Nephron (organoid): ENCODE measurements around the gene DERA.

Source experiments
- H3K27ac Mint-ChIP-seq, 3 experiments: 2 replicates each; pipeline ENCODE4 v1.8.0; 2020; ENCODE audit warnings: mixed read lengths in 3 of 3, mild to moderate bottlenecking in 2 of 3, moderate library complexity in 1 of 3
- H3K27me3 Mint-ChIP-seq: 2 replicates; pipeline ENCODE4 v1.8.0; 2021; ENCODE audit warnings: low read depth, mild to moderate bottlenecking, moderate library complexity, mixed read lengths
- H3K36me3 Mint-ChIP-seq: 2 replicates; pipeline ENCODE4 v1.8.0; 2020; ENCODE audit warnings: low read depth, mixed read lengths
- H3K4me1 Mint-ChIP-seq: 2 replicates; pipeline ENCODE4 v1.8.0; 2020; ENCODE audit warnings: mixed read lengths
- H3K4me3 Mint-ChIP-seq, 3 experiments: 2 replicates each; pipeline ENCODE4 v1.8.0; 2020; ENCODE audit warnings: mild to moderate bottlenecking in 3 of 3, mixed read lengths in 3 of 3, moderate library complexity in 2 of 3
- H3K9me3 Mint-ChIP-seq: 2 replicates; pipeline ENCODE4 v1.8.0; 2020; ENCODE audit warnings: mixed read lengths
- TF ChIP-seq, protein P1 (sequence below), 3 experiments: fragments of 200-600 bp; sonication (generic); IDR thresholded peaks; one replicate each; pipeline ENCODE4 v1.5.0; 2021; ENCODE audit warnings: antibody characterized with exemption in 3 of 3; ENCODE audit not compliant: unreplicated experiment in 3 of 3

The DERA gene

DNA sequence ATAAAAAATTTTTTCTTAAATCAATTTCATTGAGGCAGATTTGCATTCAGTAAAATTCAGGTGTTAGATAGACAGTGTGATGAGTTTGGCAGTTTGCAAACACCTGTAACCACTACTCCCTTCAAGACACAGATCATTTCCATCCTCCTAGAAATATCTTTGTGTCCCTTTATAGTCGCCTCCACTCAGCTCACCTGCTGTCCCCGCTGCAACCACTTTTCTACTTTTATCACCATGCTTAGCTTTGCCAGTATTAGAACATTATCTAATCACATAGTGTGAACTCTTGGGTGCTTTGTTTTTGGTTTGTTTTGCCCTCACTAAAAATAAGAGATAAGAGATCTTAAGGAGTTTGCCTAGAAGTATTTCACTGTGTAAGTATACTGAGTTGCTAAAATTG lies 73.8 kb downstream of the DERA start:
- peaks cover 49% of the 10 kb centered on the region for H3K36me3 Mint-ChIP-seq
- H3K27ac Mint-ChIP-seq, result no peak overlapping the region
- TF ChIP-seq, protein P1, sequence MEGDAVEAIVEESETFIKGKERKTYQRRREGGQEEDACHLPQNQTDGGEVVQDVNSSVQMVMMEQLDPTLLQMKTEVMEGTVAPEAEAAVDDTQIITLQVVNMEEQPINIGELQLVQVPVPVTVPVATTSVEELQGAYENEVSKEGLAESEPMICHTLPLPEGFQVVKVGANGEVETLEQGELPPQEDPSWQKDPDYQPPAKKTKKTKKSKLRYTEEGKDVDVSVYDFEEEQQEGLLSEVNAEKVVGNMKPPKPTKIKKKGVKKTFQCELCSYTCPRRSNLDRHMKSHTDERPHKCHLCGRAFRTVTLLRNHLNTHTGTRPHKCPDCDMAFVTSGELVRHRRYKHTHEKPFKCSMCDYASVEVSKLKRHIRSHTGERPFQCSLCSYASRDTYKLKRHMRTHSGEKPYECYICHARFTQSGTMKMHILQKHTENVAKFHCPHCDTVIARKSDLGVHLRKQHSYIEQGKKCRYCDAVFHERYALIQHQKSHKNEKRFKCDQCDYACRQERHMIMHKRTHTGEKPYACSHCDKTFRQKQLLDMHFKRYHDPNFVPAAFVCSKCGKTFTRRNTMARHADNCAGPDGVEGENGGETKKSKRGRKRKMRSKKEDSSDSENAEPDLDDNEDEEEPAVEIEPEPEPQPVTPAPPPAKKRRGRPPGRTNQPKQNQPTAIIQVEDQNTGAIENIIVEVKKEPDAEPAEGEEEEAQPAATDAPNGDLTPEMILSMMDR (IDR thresholded peaks at IDR 0.05; ENCODE audit: unreplicated experiment in 3 of 3), result no peak
- no peak overlapping the region for H3K4me3 Mint-ChIP-seq
- no peaks in the 10 kb centered on the region for H3K27me3 Mint-ChIP-seq
- H3K9me3 Mint-ChIP-seq, result peaks cover 19% of the 10 kb centered on the region
- H3K4me1 Mint-ChIP-seq, result peaks cover 31% of the 10 kb centered on the region

DNA sequence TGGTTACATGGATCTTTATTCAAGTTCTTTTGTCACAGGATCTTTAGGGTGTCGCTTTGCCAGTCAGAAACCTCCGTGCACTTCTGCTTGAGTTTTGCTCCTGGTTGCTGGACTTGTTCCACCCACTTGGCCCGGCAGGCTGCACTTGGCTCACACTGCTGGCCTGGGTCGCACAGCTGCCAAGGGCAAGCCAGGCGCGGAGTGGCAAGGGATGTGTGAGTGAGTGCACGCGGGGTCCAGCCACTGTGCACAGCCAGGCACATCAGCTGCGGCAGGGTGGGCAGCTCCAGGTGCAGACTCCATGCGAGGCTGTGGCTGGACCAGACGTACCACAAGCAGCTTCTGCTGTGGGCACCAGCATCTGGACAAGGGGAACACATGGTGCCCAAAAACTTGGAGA lies 76.6 kb downstream of the DERA start:
- no peak overlapping the region for H3K27ac Mint-ChIP-seq
- H3K4me1 Mint-ChIP-seq, result peaks cover 18% of the 10 kb centered on the region
- no peaks in the 10 kb centered on the region for H3K27me3 Mint-ChIP-seq
- TF ChIP-seq, protein P1 (IDR thresholded peaks at IDR 0.05; ENCODE audit: unreplicated experiment in 3 of 3), result no peak
- H3K36me3 Mint-ChIP-seq, result peaks cover 72% of the 10 kb centered on the region
- peaks cover 19% of the 10 kb centered on the region for H3K9me3 Mint-ChIP-seq
- no peak overlapping the region for H3K4me3 Mint-ChIP-seq

DNA sequence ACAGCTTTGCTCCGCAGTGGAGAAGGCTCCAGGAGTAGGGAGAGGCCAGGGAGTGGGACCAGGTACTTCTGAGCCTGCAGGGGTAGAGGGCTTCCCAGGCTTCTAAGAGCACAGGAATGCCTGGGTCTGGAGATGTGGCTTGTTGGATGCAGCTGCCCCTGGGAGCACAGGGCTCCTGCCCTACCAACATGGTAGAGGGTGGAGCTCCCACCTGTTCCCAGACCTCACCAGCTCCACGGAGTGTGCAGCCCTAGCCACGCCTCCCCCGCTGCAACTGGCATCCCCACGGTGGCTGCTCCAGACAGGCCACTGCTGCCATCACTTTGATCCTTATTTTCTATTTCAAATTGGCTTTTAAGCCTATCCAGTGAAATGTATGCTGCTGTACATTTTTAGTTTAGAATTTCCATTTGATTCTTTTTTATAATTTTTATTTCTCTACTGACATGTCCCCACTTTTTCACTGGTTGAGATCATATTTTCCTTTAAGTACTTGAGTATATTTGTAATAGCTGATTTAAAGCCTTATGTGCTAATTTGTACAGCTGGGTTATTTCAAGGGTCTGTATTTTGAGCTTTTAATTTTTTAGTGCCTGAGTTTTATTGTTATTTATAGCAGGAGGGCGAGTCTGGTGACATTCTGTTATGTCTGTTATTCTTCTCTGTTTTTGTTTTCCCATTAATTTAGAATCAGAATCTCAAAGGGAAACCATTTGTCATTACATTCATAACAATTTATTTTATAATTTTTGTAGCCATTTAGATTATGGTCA lies 78.0 kb downstream of the DERA start:
- H3K36me3 Mint-ChIP-seq, result peaks cover 67% of the 10 kb centered on the region
- no peak overlapping the region for H3K4me3 Mint-ChIP-seq
- H3K27me3 Mint-ChIP-seq, result no peaks in the 10 kb centered on the region
- H3K9me3 Mint-ChIP-seq, result peaks cover 19% of the 10 kb centered on the region
- TF ChIP-seq, protein P1 (IDR thresholded peaks at IDR 0.05; ENCODE audit: unreplicated experiment in 3 of 3), result no peak
- H3K4me1 Mint-ChIP-seq, result peaks cover 8% of the 10 kb centered on the region
- peak overlapping the region; percentile 40 to 68 (median 66) for H3K27ac Mint-ChIP-seq

DNA sequence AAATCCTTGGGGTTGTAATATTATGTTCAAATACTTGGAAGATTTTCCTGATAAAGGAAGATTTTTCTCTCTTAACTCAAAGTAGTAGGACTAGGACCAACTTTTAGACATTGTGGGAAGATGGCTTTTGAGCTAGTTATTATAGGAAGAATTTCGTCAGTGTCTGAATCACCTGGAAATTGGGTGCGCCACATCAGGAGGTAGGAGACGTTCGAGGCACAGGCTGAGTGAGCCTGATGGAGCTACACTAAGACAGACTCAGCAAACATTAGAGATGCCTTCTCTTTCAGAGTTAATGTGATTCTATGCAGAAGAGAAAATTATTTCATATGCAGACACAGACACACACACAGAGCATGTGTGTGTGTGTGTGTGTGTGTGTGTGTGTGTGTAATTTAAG lies 84.7 kb downstream of the DERA start:
- TF ChIP-seq, protein P1 (IDR thresholded peaks at IDR 0.05; ENCODE audit: unreplicated experiment in 3 of 3), result no peak
- H3K4me1 Mint-ChIP-seq, result peaks cover 14% of the 10 kb centered on the region
- peak overlapping the region in 1 of 3 experiments; percentile 3 for H3K27ac Mint-ChIP-seq
- no peaks in the 10 kb centered on the region for H3K9me3 Mint-ChIP-seq
- H3K27me3 Mint-ChIP-seq, result no peaks in the 10 kb centered on the region
- H3K36me3 Mint-ChIP-seq, result peaks cover 14% of the 10 kb centered on the region
- H3K4me3 Mint-ChIP-seq, result no peak overlapping the region

DNA sequence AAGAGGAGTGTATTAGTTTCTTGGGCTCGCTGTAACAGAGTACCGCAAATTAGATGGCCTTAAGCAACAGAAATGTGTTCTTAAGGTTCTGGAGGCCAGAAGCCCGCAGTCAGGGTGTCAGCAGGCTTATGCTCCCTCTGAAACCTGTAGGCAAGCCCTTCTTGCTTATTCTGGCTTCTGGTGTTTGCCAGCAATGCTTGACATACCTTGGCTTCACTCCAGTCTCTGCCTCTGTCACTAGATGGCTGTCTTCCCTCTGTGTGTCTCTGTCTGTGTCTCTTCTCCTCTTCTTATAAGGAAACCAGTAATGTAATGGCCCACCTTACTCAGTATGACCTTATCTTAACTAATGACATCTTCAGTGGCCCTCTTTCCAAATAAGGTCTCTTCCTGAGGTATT lies 85.1 kb downstream of the DERA start:
- TF ChIP-seq, protein P1 (IDR thresholded peaks at IDR 0.05; ENCODE audit: unreplicated experiment in 3 of 3), result no peak
- Mint-ChIP-seq H3K36me3 (peaks cover 10% of the 10 kb centered on the region), H3K9me3 (no peaks in the 10 kb centered on the region), H3K4me3 (no peak overlapping the region), H3K4me1 (peaks cover 14% of the 10 kb centered on the region), H3K27me3 (no peaks in the 10 kb centered on the region), H3K27ac (peak overlapping the region in 2 of 3 experiments; percentile 3 to 33)

DNA sequence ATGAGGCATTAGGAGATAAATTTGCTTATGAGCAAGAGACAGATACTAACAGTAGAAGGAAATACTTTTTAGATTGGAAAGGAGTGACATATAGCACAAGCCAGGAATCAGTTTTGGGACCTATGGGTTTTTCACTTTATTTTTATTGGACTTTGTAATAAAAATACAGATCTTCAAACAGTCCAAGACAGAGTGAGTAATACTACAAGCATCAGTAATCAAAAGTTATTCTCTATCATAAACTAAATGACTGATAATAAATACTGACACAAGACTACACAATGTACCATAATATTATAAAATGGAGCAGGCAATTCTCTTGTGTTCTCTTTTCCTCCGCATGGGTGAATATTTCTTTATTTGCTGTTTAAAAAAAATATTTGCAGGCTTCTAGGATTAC lies 85.8 kb downstream of the DERA start:
- H3K4me1 Mint-ChIP-seq, result peaks cover 14% of the 10 kb centered on the region
- no peaks in the 10 kb centered on the region for H3K27me3 Mint-ChIP-seq
- H3K9me3 Mint-ChIP-seq, result no peaks in the 10 kb centered on the region
- H3K4me3 Mint-ChIP-seq, result no peak overlapping the region
- H3K27ac Mint-ChIP-seq, result peak overlapping the region in 1 of 3 experiments; percentile 33
- TF ChIP-seq, protein P1 (IDR thresholded peaks at IDR 0.05; ENCODE audit: unreplicated experiment in 3 of 3), result no peak
- H3K36me3 Mint-ChIP-seq, result peaks cover 4% of the 10 kb centered on the region
